GM12873 (cell line): ENCODE measurements around the gene PON3.

Experiments used
- TF ChIP-seq, protein P1 (sequence below): IDR thresholded peaks from 2 replicates; pipeline ENCODE4 v1.5.1; 2012; ENCODE audit warnings: low read depth, mild to moderate bottlenecking, moderate library complexity, low read length, control low read depth; ENCODE audit not compliant: insufficient read depth; ENCODE audit errors: missing control alignments

The PON3 gene

DNA sequence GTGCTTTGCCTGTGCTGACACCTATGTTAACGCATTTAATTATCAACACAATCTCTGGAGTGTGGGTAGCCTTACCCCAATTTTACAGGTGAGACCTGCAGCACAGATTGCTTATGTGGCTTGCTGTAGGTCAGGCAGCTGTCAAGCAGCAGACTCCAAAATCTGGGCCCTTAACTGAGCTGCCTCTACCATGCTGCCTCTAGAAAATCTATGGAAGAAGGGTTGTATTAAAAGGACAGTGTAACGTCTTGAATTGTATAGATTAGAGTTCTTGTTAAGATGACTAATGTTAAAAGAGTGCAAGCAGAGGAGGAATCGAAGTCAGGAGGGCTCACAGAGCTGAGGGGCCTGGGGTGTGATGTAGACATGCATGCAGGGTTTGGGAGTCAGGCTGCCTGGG is 1.2 kb upstream of the PON3 start:
- TF ChIP-seq, protein P1, sequence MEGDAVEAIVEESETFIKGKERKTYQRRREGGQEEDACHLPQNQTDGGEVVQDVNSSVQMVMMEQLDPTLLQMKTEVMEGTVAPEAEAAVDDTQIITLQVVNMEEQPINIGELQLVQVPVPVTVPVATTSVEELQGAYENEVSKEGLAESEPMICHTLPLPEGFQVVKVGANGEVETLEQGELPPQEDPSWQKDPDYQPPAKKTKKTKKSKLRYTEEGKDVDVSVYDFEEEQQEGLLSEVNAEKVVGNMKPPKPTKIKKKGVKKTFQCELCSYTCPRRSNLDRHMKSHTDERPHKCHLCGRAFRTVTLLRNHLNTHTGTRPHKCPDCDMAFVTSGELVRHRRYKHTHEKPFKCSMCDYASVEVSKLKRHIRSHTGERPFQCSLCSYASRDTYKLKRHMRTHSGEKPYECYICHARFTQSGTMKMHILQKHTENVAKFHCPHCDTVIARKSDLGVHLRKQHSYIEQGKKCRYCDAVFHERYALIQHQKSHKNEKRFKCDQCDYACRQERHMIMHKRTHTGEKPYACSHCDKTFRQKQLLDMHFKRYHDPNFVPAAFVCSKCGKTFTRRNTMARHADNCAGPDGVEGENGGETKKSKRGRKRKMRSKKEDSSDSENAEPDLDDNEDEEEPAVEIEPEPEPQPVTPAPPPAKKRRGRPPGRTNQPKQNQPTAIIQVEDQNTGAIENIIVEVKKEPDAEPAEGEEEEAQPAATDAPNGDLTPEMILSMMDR = no peak

DNA sequence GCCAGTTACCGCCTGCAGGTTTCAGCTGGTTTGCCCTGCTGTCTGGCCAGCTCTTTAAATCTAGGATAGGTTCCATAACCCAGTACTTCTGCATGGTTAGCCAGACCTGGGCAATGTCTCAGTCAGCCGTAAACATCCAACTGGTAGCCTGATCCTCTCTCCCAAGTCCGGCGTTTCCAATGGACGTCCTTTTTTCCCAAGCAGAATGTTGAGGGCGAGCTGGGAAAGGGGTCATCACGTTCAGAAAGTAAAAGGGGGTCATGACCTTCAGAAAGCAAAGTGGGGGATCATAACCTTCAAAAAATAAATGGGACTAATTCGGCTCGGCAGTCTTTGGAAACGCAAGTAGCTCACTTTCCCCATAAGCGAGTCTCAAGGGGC is 430 bp downstream of the PON3 start:
- TF ChIP-seq, protein P1 = no peak

DNA sequence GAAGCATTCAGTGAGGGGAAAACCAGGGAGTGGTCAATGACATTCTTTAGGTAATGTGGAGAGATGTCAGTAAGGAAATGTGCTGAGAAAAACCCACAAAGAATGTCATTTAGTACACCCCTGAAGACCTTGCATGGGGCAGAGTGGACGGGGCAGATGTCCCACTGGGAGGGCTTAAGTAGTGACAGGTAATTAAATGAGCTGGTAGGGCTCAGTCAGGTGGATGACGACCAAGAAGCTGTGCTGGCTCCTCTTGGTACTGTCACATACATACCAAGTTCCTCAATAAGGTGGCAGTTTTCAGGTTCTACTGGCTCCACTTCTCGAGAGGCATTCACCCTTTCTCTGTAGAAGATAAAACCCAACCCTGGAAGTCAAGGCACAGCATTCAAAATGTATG is 1.8 kb downstream of the PON3 start:
- TF ChIP-seq, protein P1 = no peak

DNA sequence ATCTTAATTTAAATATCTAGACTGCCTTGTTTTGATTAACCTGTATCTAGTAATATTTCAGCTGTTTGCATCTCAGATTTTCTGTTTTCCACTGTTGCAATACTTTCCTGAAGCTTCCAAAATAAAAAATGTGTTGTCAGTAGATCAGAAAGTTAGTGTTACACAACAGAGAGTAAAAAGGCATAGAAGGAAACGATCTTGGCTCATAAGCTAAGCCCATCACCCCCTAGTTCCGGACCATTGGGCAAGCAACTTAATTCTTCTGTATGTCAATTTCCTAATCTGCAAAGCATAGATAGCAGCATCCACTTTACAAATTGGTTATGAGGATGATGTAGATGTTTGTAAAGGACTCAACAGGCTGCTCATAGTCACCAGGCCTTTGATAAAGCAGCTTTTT is 4.4 kb downstream of the PON3 start:
- TF ChIP-seq, protein P1 = no peak

DNA sequence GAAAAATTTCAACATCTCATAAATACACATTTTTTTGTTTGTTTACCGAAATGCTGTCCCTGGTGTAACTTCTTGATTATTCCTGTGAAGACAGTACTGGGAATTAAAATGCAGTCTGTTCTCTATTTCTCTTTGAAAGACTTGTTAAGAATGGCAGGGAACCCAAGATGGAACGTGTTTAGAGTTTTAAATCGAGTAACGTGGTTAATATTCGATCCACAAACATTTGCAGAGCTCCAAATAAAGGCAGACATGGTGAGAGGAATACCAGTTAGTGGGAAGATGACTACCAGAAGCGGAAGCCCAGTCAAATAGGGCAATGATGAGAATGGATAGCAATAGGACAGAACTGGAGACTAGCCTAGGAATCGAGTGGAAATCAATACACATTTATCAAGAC is 6.7 kb downstream of the PON3 start:
- TF ChIP-seq, protein P1 = no peak

DNA sequence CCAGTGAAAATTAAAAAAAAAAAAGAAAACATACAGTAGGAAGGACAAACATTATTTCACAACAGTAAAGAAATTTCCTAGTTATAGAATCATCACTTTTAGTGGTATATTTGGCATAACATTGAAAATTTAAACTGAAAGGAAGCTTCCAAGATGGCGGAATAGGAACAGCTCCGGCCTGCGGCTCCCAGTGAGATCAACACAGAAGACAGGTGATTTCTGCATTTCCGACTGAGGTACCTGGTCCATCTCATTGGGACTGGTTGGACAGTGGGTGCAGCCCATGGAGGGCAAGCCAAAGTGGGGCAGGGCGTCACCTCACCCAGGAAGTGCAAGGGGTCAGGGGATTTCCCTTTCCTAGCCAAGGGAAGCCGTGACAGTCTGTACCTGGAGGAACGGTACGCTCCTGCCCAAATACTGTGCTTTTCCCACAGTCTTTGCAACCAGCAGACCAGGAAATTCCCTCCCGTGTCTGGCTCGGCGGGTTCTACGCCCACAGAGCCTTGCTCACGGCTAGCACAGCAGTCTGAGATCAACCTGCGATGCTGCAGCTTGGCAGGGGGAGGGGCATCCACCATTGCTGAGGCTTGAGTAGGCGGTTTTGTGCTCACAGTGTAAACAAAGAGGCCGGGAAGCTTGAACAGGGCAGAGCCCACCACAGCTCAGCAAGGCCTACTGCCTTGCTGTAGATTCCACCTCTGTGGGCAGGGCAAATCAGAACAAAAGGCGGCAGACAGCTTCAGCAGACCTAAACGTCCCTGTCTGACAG is 19.4 kb downstream of the PON3 start:
- TF ChIP-seq, protein P1 = no peak

DNA sequence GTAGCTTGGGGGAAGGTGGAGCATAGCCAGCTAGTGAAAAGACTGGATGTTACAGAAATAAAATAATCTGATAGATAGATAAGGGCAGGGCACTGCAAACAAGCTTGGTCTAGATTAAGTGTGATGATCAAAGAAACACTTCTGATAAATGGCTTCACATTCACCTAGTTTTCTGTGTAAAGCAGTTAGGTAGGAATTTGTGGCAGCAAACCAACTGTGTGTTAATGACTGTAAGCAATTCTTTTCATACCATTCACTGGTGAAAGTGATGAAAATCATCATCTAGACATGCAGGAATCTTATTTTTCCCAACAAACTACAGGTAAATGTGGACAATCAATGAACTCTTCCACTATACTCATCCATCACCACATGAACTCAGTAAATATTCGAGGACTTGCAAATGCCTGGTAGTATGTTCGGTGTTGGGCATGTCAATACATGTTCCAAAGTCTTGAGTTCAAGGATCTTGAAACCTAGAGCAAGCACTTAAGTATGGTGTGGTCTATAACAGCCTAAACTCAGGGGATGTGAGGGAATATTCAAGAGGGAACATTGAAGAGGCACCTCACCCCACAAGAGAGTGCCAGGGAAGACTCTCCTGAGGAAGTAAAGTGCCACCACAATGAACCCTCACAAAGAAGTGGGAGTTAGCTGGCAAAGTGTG is 20.5 kb downstream of the PON3 start:
- TF ChIP-seq, protein P1 = no peak
